Skin epidermis (tissue), 12 donors: ENCODE data around the gene PRKG1.
"Not testable (repeated sequence)": the region's sequence is repeated elsewhere in the genome, so short reads cannot be mapped to it uniquely, and the experiment has no call there.

Experiments
- H3K27ac ChIP-seq, 21 experiments: fragments of 200-600 bp; sonication (generic) in 11 of 21; one replicate each; pipeline ENCODE4 v1.5.0; 2020; ENCODE audit warnings: mild to moderate bottlenecking in 3 of 21, inconsistent platforms in 2 of 21, moderate library complexity in 2 of 21
- H3K4me3 ChIP-seq, 7 experiments: fragments of 200-600 bp; sonication (generic) in 2 of 7; one replicate each; pipeline ENCODE4 v1.5.0; 2020; ENCODE audit warnings: inconsistent platforms in 2 of 7, mild to moderate bottlenecking in 2 of 7, moderate library complexity in 1 of 7

The PRKG1 gene

DNA sequence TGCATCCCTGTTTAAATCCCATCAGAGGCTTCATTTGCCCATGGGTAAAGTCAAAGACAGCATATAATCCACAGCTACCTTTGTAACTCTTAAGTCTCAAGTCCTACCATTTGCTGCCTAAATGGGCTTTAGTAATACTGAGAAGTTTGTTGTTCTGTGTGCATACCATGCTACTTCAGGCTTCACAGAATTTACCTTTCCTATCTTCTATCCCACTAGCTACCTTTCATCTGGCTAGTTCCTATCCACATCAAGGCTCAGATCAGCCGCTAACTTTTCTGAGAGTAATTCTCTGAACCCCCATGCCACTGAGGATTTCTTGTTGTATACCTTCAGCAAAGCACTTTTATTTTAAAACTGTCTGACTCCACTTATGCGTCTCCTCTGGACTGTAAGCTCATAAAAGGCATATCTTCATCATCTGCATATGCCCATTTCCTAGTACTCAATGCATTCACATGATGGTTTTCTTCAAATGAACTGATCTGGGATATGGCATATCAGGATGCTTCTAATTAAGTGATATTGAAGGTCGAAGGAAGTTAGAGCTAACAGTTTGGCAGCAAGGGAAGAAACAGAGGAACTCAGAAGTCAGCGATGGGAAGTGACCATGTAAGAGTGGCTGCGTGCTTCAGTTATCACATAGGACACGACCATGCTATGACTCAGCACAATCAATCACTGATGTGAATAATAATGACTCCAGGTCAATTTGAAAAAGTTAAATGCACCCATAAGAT is 955.9 kb downstream of the PRKG1 start:
- H3K4me3 ChIP-seq = no peak overlapping the region
- H3K27ac ChIP-seq = no peak overlapping the region

DNA sequence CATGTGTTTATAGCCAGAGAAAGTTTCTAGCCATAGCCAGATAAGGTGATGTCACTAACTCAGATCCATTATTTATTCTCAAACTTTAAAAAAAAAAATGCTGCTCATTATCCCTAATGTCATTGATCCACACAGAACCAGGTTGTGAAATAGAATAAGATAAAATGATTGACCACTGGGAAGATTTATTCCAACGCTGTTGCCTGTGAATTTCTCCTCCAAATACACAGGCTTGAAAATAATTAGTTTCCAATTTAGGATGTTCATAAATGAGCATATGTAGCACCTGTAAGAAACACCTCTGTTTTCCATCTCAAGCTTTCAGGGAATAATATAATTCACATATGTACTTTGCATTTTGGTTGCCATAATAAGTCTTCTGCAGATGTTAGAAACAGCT is 956.7 kb downstream of the PRKG1 start:
- no peak overlapping the region for H3K4me3 ChIP-seq

DNA sequence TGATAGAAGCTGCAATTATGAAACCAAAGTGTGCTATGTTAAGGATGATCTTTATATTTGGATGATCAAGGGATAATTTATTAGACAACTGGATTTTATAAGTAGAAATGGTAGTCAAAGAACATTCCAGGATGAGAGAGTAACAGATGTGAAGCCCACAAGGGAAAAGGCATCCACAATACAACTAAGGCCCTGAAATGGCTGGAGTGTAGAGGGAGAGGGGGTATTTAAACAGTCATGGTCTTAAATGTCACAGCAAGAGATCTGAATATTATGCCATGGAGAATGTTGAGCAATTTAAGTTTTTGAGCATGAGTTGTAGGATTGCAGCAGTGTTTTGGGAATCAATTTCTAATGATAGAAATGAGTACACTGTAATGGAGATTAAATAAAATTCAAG is 957.5 kb downstream of the PRKG1 start:
- H3K27ac ChIP-seq = no peak overlapping the region
- no peak overlapping the region for H3K4me3 ChIP-seq

More for the DNA sequence above, 956.7 kb downstream of the PRKG1 start:
- H3K27ac ChIP-seq = no peak overlapping the region

DNA sequence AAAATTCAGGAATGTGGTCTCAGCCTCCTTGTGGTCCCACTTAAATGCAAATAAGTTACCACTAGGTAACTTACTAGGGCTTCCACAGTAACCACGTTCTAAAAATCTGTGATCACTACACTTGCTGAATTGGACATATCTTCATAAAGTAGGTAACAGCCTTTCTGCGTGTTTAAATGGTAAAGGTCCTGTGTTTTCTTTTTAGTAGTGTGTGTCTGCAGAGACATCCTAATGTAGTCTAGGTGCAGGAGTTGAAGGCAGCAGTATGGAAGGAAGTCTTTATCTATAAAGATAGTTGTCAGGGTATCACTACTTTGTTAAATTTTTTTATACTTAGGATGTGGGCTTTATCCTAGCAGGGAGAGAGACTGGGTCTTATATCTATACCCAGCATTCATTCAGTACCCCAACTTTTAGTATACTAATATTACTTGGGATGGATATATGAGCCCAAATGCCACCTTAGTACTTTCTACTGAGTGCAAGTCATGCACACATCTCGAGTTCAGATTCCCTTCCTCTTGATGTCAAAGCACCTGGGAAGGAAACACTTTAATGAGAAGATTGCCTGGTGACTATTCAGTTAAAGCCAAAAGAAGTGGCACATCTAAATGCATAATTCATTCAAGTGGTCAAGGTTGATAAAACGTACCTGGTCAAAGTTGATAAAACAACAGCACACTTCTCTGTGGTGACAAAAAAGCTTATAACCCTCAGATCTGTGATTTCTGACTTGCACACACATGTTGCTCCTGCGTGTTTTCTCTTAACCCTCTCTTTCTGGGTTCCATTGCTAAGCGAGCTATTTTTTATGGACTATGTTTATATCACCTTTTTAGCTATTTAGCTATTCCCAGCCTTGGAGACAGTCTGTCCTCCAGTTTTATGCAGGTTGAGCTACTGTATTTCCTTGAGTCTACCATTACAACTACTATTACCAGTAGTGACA is 958.7 kb downstream of the PRKG1 start:
- Histone ChIP-seq H3K27ac (no peak overlapping the region), H3K4me3 (no peak overlapping the region)

DNA sequence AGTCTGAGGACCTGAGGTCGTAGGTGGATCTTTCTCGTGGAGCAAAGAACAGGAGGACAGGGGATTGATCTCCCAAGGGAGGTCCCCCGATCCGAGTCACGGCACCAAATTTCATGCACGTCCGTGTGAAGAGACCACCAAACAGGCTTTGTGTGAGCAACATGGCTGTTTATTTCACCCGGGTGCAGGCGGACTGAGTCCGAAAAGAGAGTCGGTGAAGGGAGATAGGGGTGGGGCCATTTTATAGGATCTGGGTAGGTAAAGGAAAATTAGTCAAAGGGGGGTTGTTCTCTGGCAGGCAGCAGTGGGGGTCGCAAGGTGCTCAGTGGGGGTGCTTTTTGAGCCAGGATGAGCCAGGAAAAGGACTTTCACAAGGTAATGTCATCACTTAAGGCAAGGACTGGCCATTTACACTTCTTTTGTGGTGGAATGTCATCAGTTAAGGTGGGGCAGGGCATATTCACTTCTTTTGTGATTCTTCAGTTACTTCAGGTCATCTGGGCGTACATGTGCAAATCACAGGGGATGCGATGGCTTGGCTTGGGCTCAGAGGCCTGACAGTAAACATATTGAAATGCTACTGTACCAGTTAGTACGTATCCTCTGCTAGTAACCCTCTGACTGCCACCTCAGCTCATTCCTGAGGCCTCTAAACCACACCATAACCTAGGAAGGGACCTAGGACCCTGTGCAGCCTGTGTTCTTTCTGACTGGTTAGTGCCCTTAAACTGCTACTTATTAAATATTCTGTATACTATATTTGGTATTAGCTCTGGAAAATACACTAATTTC is 964.9 kb downstream of the PRKG1 start:
- H3K27ac ChIP-seq, H3K4me3 ChIP-seq: not testable (repeated sequence)

DNA sequence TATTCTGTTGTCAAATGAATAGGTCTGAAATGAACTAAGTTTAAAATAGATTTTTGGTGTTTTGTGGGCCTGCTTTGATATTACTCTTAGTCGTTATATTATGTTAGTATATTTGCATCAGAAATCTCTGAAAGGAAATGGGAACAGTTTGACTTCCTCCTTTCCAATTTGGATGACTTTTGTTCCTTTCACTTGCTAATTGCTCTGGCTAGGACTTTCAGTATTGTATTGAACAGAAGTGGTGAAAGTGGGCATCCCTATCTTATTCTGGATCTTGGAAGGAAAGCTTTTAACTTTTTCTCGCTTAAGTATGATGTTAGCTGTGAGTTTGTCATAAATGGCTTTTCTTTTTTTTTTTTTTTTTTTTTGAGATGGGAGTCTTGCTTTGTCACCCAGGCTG is 966.2 kb downstream of the PRKG1 start:
- no peak overlapping the region for H3K4me3 ChIP-seq
- no peak overlapping the region for H3K27ac ChIP-seq

DNA sequence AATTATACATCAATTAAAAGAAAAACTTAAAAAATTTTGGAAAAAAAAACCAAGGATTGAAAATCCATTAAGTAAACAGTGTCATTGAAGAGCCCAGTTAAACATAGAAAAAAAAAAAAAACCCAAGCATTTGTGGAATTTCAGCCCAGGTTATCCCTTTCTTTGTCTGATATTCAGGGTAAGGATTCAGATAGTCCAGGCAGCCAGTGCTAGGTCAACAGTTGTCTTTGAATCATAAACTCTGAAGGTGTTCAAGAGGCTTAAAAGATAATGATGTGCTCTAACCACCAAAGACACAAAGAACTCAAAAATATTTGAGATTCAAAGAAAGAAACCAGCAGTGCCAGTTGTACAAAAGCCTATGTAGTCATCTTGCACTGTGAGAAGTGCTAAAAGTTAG is 969.5 kb downstream of the PRKG1 start:
- no peak overlapping the region for H3K27ac ChIP-seq
- H3K4me3 ChIP-seq = no peak overlapping the region

DNA sequence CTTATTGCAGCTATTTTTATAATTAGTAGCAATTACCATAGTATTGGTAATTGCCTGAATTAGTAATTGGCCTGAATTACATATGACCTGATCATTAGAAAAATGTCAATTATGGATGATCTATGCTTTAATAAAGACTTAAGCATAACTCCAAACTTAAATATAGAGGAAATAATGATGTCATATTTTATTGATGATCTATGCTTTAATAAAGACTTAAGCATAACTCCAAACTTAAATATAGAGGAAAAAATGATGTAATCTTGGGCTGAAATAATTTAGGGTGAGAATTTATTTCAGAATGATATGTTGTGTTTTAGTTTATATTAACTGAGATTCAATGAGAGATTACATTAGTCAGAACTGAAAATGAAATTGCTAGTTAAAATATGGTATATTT is 973.8 kb downstream of the PRKG1 start:
- H3K4me3 ChIP-seq = no peak overlapping the region
- no peak overlapping the region for H3K27ac ChIP-seq

DNA sequence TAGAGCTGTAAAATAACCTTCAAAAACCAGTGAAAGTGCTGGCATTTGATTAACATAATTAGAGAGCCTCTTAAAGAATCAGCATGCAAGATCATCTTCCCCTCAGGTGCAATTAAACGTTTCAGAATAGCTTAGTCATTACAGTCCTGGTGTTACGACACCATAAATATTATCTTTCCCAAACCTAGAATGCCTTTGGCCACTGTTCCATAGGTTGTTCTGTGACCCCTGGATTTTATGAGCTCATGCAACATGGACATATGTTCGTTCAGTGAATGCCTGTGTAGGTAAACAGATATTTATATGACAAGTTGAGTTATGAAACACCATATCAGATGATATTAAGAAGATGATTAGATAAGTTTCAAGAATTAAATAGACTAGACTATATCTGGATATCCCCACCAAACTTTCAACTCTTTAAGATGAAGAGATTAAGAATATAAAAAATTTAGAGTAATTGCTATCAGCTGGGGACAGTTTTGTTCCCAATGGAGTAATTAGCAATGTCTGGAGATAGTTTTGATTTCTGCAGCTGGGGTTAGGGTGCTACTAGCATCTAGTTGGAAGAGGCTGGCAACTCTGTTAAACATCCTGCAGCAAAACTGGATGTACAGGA is 976.3 kb downstream of the PRKG1 start:
- no peak overlapping the region for H3K27ac ChIP-seq
- H3K4me3 ChIP-seq = no peak overlapping the region

DNA sequence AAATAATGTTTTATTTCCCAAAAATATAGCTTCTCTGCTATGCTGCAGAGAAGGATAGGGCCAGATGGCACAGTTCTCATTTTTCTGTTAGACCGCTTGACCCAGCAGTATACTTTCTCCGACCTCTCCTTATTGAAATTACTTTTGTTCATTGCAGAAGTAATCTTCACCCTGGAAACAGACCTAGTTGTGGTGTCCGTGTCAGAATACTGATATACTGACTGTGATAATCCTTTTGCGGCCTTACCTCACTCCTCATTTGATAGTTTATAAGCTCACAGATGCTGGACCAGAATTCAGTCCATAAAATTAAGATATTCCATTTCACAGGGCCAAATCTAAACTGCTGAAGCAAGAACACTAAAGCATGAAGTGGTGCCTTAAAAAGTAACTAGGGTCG is 979.2 kb downstream of the PRKG1 start:
- Histone ChIP-seq H3K27ac (no peak overlapping the region), H3K4me3 (no peak overlapping the region)

DNA sequence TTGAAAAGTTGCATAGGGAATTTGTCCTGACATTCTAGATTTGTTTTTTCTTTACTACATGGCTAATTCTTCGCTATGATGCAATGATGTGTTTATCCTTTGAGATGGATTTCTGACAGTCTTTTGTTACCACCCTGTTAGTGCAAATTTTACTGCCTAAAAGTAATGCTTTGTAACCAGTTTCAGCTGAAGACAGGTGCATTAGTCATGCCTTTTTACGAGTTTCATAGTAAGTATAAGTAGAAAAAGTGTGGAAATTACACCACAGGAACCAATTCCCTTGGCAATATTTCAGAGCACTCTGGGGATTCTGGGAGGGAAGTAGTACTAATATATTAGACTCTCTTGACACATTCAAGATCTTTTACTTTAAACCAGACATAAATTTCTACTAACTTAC is 982.0 kb downstream of the PRKG1 start:
- H3K27ac ChIP-seq = no peak overlapping the region
- H3K4me3 ChIP-seq = no peak overlapping the region

DNA sequence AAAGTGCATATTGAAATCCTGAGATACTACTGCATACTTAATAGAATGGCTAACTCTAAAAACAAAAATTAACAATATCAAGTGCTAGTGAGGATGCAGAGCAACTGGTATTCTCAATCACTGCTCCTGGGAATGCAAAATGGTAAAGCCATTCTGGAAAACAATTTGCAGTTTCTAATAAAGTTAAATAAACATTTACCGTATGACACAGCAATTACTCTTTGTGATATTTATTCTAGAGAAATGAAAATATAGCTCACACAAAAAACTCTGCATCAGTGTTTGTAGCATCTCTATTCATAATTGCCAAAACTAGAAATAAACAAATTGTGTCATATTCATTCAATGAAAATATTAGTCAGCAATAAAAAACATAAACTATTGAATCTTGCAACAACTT is 984.8 kb downstream of the PRKG1 start:
- Histone ChIP-seq H3K4me3 (no peak overlapping the region), H3K27ac (no peak overlapping the region)

DNA sequence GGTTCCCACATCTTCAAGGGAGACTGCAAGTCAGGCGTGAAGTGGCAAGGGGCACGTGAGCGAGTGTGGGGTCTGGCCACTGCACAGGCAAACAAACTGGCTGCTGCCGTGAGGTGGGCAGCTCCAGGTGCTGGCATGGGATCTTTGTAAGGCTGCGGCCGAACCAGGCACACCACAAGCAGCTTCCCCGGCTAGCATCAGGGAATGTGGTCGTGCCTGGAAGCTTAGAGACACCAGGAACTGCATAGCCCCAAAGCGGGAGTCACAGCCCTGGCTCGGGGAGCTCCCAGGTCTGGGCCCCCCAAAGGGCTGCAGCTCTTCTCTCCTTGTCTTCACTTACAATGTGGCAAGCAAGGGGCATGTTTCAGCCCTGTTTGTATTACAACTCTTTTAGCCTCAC is 988.9 kb downstream of the PRKG1 start:
- Histone ChIP-seq H3K4me3 (no peak overlapping the region), H3K27ac (no peak overlapping the region)

DNA sequence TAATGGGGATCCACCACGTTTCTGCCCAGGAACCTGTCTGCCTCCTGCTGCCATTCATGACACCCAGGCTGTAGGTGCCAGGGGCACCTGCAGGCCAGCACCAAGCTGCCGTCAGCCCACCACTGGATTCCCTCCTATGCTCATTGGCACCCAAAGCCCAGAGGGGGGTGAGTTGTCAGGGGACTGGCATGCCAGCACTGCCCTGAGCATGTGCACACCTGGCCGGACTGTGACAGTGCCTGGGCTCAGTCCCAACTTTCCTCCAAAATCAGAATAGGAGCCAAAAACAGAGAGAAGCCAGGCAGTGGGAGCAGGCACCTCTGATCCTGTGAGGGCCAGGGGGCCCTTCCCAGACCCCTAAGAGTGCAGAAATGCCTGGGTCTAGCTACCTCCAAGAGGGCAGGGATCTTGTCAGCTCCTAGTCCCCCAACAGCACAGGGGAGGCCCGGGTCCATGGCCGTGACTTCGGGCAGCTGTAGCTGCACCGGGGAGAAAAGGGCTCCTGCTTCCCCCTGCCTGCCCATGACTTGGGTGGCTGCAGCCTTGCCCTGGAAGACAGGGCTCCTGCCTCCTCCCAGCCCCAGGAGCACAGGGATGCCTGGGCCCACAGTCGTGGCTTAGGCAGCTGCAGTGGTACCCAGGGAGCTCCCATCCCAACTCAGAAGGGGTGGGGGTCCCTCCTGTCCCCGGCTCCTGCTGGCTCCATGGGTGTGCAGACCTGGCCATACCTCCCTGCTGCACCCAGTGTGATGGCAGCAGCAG is 990.0 kb downstream of the PRKG1 start:
- H3K27ac ChIP-seq = no peak overlapping the region

DNA sequence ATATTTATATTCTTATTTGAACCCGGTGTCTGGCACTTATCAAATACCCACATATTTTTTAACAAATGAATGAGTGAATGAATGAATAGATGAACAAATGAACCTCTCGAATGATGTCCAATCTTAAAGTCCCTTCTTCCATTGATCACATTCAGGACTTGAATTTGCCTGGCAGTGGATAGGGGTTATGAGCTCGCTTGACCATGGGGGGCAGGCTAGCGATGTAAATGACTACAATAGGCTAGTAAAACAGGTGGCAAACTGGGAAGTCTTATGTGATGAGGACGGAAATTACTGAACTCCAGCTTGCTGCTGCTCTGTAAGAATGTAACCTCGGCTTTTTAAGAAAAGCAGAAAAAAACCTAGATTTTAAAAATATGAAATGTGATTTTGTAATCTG is 992.1 kb downstream of the PRKG1 start:
- Histone ChIP-seq H3K27ac (no peak overlapping the region), H3K4me3 (no peak overlapping the region)

More for the DNA sequence above, 990.0 kb downstream of the PRKG1 start:
- H3K4me3 ChIP-seq = no peak overlapping the region

DNA sequence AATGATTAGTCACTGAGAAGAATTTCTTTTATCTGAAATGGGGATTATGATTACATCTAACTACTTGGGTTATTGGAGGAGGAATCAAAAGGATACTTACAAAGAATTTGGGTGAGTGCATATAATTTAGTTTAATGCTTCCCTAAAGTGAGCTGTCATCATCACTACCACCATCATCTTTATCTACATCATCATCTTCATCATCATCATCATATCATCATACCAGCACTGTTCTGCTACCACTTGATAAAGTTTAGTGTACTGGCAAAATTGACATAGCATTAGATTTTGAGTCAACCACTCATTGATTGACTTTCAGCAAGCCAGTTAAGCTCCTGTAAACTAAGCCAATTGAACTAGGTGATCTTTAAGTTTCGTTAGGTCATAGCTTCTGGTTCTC is 994.2 kb downstream of the PRKG1 start:
- H3K4me3 ChIP-seq = no peak overlapping the region
- H3K27ac ChIP-seq = no peak overlapping the region

DNA sequence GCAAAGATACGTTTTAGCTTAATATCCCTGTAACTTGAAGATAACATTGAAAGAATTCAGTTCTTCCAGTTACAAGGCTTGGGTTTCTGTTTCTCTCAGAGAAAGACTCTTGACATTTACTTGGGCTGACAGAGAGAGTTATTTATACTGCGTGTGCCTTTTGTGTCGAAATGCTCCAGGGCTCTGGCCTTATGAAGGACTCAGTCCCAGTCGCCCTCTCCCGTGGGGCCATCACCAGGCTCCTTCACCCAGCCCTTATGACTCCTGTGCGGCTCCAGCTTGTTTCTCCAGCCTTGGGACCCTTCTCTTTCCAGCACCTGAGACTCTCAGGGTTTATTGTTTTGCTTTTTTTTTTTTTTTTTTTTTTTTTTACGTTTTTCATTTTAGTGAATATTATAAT is 997.5 kb downstream of the PRKG1 start:
- H3K27ac ChIP-seq = no peak overlapping the region
- H3K4me3 ChIP-seq = no peak overlapping the region

DNA sequence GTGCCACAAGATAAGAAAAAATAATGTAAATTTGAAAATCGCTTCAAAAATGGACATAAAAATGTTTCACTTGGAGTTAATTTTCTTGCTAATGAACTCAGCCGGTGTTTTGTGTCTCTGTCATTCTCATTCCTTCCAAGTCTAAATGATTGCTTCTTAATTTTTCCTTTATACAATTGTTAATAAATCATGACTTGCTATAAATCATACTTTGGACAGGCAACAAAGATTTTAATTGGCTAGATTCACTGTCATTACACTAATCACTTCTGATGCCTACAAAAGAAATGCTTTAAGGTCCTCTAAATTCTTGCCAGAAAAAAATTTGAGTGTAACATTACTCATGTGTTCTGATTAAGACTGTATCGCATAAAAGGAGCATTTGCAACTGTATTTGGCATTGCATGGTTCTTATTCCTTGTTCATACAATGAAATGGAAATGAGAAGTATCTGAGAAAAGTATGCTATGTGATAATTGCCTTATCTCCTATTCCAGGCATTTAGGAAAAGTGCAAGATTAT is 1000.3 kb downstream of the PRKG1 start:
- no peak overlapping the region for H3K4me3 ChIP-seq
- H3K27ac ChIP-seq = no peak overlapping the region

DNA sequence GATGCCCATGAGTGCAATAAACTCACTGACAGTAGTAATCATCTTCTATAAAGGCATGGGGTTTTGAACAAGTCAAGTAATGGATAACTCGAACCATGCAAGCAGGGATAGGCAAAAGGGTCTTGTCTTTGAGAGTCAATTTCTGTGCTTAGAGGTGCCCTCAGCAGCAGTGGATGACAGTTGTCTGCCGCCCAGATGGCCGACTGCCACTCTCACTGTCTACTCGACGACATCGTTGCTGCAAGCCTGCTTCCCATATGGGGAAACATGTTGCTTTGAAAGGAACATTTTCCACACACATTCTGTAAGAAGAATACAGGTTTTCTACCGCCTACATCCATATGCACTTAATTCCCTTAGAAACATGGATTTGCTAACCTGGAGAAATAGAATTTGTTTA is 1003.5 kb downstream of the PRKG1 start:
- no peak overlapping the region for H3K4me3 ChIP-seq
- no peak overlapping the region for H3K27ac ChIP-seq
